Measurements from ENCODE around the gene SYAP1.
"Not testable (repeated sequence)": the region's sequence is repeated elsewhere in the genome, so short reads cannot be mapped to it uniquely, and the experiment has no call there.

Gene SYAP1

DNA sequence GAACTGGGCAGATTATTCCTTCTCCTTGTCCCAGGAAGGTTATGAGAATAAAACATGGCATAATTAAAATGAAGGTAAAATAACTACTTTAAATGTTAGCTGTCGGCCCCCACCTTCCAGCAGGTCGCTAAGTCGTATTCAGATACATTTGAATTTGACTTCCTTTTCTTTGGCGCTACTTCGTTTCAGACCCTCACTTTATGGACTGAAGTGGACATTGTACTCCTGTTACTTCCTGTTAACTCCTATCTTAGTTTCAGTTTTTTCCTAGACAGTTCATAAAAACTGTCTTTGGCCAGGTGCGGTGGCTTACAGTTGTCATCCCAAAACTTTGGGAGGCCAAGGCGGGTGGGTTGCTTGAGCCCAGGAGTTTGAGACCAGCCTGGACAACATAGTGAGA is 5.7 kb downstream of the SYAP1 start:
- DNase-seq (ENCODE audit: low read depth in 2 of 2), result no peak

DNA sequence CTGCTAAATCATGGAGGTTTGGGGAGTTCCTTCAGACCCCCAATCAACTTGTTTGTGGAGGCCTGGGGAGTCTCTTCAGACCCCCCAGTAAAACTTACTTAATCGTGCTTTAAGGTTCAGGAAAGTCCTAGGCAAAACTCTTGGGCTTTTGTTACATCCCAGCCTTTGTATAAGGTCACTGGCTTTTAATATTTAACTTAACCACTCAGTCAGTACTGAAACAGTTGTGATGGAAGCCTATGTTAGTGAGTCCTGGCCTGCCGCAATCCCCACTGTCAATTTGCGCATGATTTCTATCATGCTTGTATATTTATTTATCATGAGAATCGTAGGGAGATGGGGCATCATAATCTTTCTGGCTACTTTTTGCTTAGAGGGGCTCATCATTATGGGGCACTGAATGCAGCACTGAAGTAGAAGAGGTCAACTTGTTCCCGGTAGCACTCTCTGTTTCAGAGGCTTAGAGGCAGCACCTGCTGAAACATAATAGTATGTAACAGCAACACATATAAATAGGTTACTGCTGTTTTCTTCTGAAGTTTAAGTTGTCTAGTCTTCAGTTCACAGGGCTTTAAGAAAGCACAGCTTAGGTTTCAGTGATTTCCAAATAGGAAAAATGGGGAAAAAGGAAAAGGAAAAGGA is 7.1 kb downstream of the SYAP1 start:
- DNase-seq (ENCODE audit: low read depth in 2 of 2), result not testable (repeated sequence)

DNA sequence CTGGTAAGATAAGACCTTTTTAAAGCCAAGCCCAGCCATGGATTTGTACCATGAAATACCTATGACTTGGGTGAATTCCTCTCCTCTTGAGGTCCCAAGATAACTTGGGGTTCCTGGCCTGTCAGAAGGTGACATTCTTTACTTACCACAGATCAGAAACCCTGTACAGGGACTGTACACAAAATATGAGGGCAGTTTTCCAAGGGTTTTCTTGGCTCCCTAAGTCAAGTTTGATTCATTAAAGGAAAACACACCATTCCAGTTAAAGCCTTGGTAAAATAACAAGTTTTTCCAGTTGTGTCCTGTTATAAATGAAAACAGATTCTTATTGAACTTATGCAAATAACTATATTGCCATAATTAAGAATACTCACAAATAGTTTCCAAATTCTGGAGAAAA is 8.2 kb downstream of the SYAP1 start:
- no peak for DNase-seq (ENCODE audit: low read depth in 2 of 2)

DNA sequence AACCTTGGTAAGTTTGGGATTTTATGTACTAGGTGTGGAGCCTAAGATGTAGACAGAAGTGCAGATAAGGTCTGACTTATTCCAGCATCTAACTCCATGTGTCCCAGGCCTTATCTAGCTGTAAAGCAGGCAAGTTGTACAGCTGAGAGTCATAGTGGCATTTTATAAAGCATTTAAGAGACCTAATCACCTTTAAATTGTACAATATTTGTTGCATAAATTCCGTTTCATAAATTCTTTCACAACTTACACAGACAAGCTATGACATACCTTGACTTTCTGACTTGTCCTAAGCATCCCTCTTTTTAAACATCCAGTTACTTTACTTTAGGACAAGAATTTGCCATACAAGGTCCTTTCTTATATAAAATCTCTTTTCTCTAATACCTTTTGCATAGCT is 11.0 kb downstream of the SYAP1 start:
- DNase-seq (ENCODE audit: low read depth in 2 of 2), result no peak

DNA sequence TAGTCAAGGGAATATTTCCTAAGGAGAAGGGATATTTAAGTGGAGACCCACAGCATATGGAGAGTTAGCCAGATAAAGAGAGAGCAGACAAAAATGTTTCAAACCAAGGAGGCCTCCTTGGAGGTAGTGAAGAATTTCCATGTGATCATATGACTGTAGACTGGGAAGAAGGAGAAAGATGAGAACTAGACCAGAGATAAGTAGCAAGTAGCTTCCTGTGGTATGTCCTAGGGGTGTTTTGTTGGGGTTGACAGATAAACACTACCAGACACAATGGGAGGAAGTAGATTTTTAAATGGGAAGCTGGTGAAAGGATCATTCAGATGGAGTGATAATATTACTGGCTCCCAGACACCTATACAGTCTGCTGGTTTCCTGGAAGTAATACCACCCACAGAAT is 13.6 kb downstream of the SYAP1 start:
- no peak for DNase-seq (ENCODE audit: low read depth in 2 of 2)

DNA sequence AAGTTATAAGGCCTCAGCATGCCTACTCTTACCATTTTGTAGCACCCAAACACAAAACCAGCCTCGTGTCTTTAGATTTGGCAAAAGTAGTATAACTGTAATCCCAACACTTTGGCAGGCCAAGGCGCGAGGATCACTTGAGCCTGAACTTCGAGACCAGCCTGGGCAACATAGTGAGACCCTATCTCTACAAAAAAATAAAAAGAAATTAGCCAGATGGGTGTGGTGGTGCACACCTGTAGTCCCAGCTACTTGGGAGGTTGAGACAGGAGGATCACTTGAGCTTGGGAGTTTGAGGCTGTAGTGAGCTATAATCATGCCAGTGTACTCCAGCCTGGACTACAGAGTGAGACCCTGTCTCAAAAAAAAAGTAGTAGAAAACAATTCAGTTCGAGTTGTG is 17.6 kb downstream of the SYAP1 start:
- DNase-seq (ENCODE audit: low read depth in 2 of 2), result no peak

DNA sequence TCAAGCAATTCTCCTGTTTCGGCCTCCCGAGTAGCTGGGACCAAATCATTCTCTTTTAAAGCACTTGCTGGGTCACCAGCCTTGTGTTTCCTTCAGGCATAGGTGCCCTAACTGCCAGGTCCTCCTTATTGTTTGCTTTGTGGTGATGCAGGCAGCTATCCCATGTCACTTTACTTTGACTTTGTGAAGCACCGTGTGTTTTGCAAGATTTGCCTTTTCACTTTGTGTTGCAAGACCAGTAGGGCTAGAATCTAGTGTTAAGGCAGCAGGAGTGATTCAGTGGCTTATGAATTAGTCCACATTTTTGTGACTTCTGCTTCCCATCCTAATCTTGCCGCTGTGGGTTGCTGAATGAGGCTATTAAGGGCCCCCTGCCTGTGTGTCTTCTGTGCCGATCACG is 20.2 kb downstream of the SYAP1 start:
- DNase-seq (ENCODE audit: low read depth in 2 of 2), result no peak

DNA sequence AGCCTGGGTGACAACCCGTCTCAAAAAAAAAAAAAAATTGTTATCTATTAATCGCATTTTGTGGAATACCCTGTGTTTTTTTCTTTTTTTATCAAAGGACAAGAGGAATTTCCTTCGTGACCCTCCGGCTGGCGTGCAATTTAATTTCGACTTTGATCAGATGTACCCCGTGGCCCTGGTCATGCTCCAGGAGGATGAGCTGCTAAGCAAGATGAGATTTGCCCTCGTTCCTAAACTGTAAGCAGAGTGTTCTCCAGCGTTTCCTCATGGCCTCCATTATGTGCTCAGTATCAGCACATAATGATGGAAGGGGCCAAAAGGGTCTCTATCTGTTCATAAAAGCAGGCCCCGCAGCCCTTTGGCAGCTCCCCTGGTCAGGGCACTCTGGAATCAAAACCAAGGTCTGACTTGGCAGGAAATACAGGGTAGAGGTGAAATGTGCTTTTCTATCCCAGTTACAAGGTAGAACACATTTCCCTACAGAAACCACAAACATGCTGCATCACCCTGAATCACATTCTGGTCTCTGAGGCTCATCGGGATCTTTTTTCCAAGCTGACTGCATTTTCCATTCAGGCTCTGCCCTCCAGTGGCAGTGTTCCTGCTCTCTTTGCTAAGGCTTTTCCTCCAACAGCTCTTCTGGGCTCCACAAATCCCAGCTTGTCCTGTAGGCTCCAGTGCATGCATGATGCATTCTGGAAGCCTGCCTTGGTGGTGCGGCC is 24.4 kb downstream of the SYAP1 start:
- DNase-seq (ENCODE audit: low read depth in 2 of 2), result no peak

DNA sequence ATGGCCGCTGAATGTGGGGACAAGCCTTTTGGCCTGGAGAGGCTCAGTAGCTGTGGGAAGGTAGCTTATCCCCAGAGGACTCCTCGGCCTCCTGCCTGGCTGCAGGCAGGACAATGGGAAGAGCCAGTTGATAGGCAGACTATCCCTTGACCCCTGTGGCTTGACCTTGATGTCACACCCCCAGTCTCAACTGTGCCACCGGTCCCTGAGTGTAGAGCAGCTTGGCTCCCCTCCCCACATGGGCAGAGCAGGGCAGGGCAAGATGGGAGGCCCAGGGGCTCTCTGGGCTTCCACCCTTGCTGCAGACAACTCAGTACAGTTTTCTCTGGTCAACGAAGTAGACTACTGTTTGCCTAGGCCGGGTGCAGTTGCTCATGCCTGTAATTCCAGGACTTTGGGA is 25.7 kb downstream of the SYAP1 start:
- DNase-seq (ENCODE audit: low read depth in 2 of 2), result no peak

DNA sequence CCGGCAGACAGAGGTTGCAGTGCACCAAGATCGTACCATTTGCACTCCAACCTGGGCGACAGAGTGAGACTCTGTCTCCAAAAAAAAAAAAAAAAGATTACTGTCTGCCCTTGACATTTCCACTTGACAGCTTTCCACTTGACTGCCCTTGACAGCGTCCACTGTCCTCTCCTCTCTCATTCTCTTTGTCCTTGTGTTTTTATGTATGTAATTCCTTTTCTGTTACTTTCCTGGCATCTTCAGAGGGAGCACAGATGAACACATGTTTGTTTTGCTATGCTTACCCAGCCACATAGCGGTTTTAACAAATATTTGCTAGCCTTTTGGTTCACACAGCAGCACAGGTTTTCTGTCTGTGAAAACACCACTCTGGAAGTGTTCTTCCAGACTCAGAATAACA is 26.2 kb downstream of the SYAP1 start:
- no peak for DNase-seq (ENCODE audit: low read depth in 2 of 2)

DNA sequence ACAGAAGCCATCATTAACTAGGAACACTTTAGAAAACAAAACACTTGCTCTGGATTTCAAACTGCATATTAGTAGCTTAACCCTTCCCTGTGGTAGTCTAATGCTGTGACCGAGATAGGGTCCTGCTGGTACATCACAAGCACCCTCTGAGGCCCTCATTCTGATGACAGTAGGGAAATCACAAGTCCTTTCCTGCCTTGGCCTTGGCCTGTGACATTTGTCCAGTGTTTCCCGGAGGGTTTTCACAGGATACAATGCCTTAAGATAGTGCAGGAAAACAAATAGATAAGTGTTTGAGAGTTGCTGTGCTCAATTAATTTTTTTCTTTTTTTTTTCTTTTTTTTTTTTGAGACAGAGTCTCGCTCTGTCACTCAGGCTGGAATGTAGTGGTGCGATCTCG is 29.0 kb downstream of the SYAP1 start:
- DNase-seq (ENCODE audit: low read depth in 2 of 2), result no peak

DNA sequence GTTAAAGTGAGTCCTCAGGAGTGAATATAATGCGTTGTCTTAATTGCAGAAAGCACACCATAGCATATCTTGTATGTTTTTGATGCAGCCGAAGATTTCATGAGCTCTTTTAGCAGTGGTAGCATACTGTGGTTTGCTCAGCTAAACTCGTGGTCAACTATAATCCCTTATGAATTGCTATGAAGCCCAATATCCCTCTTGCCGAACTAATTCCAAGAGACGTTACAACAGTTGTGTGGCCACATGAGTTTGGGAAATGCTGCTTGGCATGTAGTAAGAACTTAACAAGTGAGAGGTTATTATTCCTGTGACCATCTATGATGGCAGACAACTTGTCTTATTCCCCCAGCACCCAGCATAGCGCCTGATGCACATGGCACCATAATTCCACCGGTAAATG is 30.7 kb downstream of the SYAP1 start:
- no peak for DNase-seq (ENCODE audit: low read depth in 2 of 2)

DNA sequence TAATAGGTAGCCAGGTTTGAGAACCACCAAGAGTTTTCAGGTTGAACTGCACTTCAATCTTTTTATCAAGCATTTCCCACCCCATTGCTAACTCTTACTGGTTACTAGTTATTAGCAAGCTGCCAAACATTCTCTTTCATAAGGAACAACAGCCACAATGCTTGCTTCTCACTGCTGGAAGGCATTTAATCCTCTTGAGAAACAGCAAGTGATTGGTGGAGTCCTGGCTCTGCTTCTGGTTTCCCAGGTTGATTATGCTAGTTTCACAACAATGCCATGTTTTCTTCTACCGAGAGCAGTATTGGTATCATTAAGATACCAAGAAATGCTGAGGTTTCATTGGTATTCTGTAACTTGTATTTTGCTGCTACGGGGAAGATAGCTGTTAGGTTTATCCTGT is 34.6 kb downstream of the SYAP1 start:
- no peak for DNase-seq (ENCODE audit: low read depth in 2 of 2)

DNA sequence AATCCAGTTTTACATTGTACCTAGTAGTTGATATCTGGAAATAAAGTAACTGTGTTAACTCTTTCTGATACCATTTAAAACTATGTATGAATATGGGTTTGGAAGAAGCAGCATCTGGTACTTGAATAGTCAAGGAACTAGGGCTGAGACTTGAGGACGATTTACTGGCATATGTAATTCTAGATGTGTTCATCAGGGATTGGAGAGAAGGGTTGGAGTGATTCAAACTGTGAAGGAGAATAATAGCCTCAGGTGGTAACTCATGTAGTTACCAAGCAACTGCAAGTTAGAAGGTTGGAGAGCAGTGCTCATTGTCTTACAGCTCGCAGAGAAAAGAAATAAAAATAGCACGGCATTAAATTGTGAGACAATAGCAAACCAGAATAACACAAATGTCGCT is 37.3 kb downstream of the SYAP1 start:
- DNase-seq (ENCODE audit: low read depth in 2 of 2), result no peak

DNA sequence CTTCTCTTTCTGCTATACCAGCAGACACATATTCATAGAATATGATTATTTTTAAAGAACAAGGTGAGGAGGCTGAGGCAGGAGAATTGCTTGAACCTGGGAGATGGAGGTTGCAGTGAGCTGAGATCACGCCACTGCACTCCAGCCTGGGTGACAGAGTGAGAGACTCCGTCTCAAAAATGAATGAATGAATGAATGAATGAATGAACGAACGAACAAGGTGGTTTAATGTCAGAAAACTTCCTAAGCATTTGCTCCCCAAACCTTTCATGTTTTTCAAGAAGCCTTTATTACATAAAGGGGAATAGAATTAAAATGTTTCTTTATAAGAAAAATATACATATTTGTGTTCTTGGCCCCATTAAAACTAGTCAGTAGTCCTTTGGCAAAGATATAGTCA is 42.1 kb downstream of the SYAP1 start:
- DNase-seq (ENCODE audit: low read depth in 2 of 2), result not testable (repeated sequence)

DNA sequence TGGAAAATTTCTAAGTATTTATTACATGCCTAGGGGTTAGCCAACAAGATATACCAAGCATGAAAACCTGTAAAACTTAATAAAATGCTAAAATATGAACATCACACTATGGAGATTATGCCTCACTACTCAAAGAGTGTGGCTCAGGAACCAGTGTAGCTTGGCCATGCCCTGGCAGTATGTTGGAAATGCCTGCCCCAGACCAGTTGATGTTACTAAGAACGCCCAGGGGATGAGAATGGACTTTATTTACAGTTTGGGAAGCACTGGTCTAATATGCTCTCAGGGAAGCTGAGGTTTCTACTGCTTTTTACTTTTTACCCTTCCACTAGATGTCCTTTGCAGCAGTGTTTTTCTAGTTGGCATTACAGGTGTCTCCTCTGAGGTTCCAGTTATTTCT is 43.2 kb downstream of the SYAP1 start:
- no peak for DNase-seq (ENCODE audit: low read depth in 2 of 2)

DNA sequence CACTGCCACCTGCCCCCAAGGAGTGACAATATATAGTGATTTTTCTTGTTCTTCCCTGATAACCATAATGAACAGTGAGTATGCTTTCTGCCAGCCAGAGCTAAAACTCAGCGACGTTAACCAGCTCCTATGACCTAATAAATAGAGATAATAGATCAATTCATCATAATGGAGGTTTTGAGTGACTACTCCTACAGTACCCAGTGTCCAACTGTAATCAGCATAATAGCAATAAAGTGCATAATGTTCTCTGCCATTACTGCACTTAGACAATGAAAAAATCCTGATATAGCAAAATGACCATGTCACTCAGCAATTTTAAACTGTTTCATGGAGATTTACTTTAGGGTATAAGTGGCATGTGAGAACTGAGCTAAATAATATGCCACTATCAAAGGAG is 46.2 kb downstream of the SYAP1 start:
- DNase-seq (ENCODE audit: low read depth in 2 of 2), result no peak

DNA sequence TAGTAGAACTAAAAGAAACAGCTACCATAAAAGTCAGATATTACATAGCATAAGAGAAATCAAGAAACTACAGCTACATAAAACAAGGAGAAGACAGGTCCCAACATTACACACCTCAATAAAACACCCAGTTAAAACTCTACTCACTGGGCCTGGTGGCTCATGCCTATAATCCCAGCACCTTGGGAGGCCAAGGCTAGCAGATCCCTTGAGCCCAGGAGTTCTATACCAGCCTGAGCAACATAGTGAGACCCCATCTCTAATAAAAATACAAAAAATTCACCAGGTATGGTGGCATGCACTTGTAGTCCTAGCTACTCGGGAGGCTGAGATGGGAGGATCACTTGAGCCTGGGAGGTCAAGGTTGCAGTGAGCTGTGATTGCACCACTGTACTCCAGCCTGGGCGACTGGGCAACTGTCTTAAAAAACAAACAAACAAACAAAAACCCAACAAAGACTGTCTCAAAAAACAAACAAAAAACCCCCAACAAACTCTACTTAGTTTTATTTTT is 51.6 kb downstream of the SYAP1 start:
- DNase-seq (ENCODE audit: low read depth in 2 of 2), result no peak

DNA sequence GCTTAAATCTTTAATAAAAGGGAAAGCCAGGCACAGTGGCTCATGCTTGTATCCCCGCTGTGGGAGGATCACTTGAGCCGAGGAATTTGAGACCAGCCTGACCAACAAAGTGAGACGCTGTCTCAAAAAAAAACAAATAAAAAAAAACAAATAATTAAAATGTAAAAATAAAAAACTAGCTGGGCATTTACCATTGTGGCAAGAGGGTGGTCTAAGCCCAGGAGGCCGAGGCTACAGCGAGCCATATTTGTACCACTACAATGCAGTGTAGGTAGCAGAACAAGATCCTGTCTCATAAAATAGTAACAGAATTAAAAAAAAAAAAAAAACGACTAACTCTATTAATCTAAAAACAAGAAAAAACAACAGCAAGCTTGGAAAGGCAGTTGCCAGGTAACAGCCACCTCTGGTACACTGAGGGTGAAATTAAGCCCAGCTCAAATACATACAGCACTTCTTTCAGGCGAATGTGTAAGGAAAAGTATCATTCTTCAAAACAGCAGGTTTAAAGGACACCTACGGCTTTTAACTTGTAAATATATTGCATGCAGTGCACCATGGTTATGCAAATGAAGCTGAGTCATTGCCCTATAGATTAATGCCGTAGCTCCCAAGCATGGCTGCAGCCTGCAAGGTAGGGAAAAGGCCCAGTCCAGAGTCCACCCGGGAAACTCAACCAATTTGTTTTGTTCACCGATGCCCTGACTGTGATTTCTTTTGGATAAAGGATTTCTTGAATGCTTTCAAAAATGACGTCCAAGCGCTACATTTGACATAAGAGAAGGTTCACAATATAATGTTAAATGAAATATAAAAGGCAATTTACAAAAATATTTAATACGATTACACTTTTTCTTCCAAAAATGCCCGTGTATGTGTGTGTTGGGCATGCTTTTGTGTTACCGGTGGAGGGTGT is 52.3 kb downstream of the SYAP1 start:
- no peak for DNase-seq (ENCODE audit: low read depth in 2 of 2)

DNA sequence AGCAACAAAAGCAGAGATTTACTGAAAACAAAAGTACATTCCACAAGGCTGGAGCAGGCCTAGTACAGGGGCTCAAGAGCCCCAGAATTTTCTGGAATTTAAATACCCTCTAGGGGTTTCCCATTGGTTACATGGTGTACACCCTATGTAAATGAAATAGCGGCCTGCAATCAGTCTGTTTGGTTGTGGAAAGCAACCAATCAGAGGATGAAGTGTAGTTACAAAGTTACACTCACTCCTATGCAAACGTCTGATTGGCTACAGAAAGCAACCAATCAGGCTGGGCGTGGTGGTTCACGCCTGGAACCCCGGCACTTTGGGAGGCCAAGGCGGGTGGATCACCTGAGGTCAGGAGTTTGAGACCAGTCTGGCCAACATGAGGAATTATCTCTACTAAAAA is 53.0 kb downstream of the SYAP1 start:
- DNase-seq (ENCODE audit: low read depth in 2 of 2), result no peak

DNA sequence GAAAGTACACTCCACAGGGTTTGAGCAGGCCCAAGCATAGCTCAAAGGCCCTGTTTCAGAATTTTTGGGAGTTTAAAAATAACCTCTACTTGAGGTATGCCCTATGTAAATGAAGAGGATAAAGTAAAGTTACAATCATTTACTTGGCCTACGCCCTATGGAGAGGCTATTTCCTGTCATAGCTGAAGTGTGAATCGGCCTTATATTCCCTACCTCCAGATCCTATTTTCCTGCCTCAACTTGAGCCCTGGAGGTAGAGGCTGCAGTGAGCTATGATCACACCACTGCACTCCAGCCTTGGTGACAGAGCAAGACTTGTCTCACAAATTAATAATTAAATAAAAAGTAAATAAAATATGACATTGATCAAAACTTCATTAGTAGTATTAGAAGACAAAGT is 55.3 kb downstream of the SYAP1 start:
- DNase-seq (ENCODE audit: low read depth in 2 of 2), result no peak

DNA sequence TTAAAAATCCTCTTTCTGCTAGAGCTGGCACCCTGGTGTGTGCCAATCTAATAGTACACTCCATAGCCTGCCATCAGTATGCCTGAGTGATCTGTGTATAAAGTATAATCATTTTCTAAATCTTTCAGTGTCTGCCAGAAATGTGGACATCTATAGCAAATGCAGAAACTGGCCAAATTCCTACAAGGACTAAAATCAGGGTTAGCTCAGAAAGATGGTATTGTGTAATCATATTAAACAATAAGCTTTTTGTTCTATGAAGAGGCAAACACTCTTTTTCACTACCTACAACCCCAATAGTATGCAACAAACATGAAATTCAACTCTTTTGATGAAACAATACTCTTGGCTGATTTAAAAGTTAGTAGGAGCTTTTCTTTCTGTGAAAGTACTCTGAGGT is 59.1 kb downstream of the SYAP1 start:
- DNase-seq (ENCODE audit: low read depth in 2 of 2), result no peak

DNA sequence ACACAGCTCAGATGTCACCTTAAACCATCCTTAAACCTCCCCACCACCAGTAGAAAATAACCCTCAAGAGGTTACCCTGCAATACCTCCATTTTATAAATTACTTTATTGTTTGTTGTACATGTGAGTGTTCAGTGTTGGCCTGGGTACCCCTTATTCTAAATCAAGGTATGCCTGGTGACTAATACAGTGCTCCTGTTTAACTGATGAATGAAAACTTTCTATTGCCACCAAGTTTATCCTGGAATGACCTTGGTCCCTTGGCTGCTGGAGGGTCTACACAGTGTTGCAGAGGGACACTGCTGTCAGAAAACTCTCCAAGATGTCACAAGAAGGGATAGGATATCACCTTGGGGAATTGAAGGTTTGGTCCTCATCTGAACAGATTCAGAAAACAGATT is 59.6 kb downstream of the SYAP1 start:
- DNase-seq (ENCODE audit: low read depth in 2 of 2), result no peak

Data from activated CD4-positive, alpha-beta T cell treated with anti-CD3 and anti-CD28 coated beads for 24 hours (primary cell).